Gastroesophageal sphincter (tissue), 4 donors: Measurements from ENCODE around the gene IFNG. TPM values are rescaled to one million over a fixed set of nuclear protein-coding genes. Genes with fewer than 3 reads are reported as not detected.

Experiments
- ATAC-seq: fragments of 150-250 bp; one replicate; pipeline ENCODE4 v1.9.1; 2016; ENCODE audit warnings: mild to moderate bottlenecking, moderate library complexity
- H3K27ac ChIP-seq, 4 donors: fragments of 200-600 bp; sonication (generic) in 3 of 4; 1 replicate in 3 of 4; 2 replicates in 1 of 4; pipeline ENCODE4 v1.5.1; 2016 to 2019
- H3K27me3 ChIP-seq: fragments of 200-600 bp; sonication (generic); one replicate; pipeline ENCODE4 v1.5.1; 2019
- H3K36me3 ChIP-seq, 2 donors: fragments of 200-600 bp; sonication (generic); one replicate each; pipeline ENCODE4 v1.5.1; 2019; ENCODE audit warnings: control low read depth in 1 of 2
- H3K4me1 ChIP-seq, 3 donors: fragments of 200-600 bp; sonication (generic); 1 replicate in 2 of 3; 2 replicates in 1 of 3; pipeline ENCODE4 v1.5.1; 2016 to 2019; ENCODE audit warnings: control low read depth in 2 of 3
- H3K4me3 ChIP-seq, 2 donors: fragments of 200-600 bp; sonication (generic); one replicate each; pipeline ENCODE4 v1.5.1; 2019; ENCODE audit warnings: mild to moderate bottlenecking in 1 of 2, moderate library complexity in 1 of 2
- H3K9me3 ChIP-seq, 3 donors: fragments of 200-600 bp; sonication (generic); one replicate each; pipeline ENCODE4 v1.5.1; 2017 to 2019; ENCODE audit warnings: control low read depth in 2 of 3
- EP300 ChIP-seq: sonication (generic); formaldehyde crosslinking; IDR thresholded peaks from one replicate; pipeline ENCODE4 v1.6.1; 2017; ENCODE audit warnings: antibody characterized with exemption, mild to moderate bottlenecking
- POLR2A ChIP-seq, 2 donors: fragments of 450-650 bp; IDR thresholded peaks; one replicate each; pipeline ENCODE4 v1.6.1; 2017; ENCODE audit warnings: antibody characterized with exemption in 2 of 2, mild to moderate bottlenecking in 2 of 2, moderate library complexity in 1 of 2
- POLR2AphosphoS5 ChIP-seq: sonication (generic); formaldehyde crosslinking; IDR thresholded peaks from one replicate; pipeline ENCODE4 v1.6.1; 2017; ENCODE audit warnings: antibody characterized with exemption
- WGBS, 2 donors: methylation state at CpG; one replicate each; pipeline ENCODE4 v1.1.5; 2018; ENCODE audit warnings: low coverage in 1 of 2; 5-methylcytosine and 5-hydroxymethylcytosine counted together
- total RNA-seq, 4 donors: library from RNA; depleted of rRNA; stranded (reverse); fragments of >200 nt; gene quantifications; one replicate each; pipeline ENCODE4 v1.1.0, GENCODE V29; 2016
- TF ChIP-seq, protein P1 (sequence below), 4 experiments: fragments of 200-600 bp in 2 of 4; fragments of 450-650 bp in 2 of 4; sonication (generic) in 1 of 4; IDR thresholded peaks; one replicate each; pipeline ENCODE4 v1.5.1; 2017 to 2019; ENCODE audit warnings: antibody characterized with exemption in 4 of 4, mild to moderate bottlenecking in 2 of 4, moderate library complexity in 2 of 4

Gene IFNG
- total RNA-seq, 4 donors from 2014 or later, result not detected

GRCh38 chr12:68131867-68132414 lies 27.6 kb downstream of the IFNG start:
- H3K27me3 ChIP-seq, result no peaks in the 10 kb centered on the region
- no peak overlapping the region for H3K4me3 ChIP-seq
- WGBS, 2 donors, result no CpG with 5 or more reads among the region's 5 CpGs
- no peak overlapping the region for H3K27ac ChIP-seq
- no peaks in the 10 kb centered on the region for H3K36me3 ChIP-seq
- TF ChIP-seq EP300, result no peak
- TF ChIP-seq POLR2A (IDR thresholded peaks at IDR 0.05), result no peak
- no peak for TF ChIP-seq POLR2AphosphoS5
- TF ChIP-seq, protein P1, sequence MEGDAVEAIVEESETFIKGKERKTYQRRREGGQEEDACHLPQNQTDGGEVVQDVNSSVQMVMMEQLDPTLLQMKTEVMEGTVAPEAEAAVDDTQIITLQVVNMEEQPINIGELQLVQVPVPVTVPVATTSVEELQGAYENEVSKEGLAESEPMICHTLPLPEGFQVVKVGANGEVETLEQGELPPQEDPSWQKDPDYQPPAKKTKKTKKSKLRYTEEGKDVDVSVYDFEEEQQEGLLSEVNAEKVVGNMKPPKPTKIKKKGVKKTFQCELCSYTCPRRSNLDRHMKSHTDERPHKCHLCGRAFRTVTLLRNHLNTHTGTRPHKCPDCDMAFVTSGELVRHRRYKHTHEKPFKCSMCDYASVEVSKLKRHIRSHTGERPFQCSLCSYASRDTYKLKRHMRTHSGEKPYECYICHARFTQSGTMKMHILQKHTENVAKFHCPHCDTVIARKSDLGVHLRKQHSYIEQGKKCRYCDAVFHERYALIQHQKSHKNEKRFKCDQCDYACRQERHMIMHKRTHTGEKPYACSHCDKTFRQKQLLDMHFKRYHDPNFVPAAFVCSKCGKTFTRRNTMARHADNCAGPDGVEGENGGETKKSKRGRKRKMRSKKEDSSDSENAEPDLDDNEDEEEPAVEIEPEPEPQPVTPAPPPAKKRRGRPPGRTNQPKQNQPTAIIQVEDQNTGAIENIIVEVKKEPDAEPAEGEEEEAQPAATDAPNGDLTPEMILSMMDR (IDR thresholded peaks at IDR 0.05), result no peak
- peaks cover 0 to 22% (median 0%) of the 10 kb centered on the region in 3 donors for H3K9me3 ChIP-seq
- no peak for ATAC-seq
- no peaks in the 10 kb centered on the region for H3K4me1 ChIP-seq

DNA sequence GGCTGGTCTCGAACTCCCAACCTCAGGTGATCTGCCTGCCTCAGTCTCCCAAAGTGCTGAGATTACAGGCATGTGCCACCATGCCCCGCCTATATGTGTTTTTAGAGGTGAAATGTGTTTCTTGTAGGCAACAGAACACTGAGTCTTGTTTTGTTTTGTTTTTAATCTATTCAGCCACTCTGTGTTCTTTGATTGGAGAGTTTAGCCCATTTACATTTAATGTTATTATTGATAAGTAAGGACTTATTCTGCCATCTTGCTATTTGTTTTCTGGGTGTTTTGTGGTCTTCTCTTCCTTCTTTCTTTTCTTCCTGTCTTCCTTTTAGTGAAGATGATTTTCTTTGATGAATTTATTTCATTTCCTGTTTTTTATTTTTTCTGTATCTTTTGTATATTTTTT lies 29.6 kb downstream of the IFNG start:
- no peaks in the 10 kb centered on the region for H3K4me1 ChIP-seq
- no peak overlapping the region for H3K27ac ChIP-seq
- no peak overlapping the region for H3K4me3 ChIP-seq
- WGBS, 2 donors, result 93 to 100% methylated on average over 2 of the region's 2 CpGs
- H3K36me3 ChIP-seq, result no peaks in the 10 kb centered on the region
- TF ChIP-seq, protein P1 (IDR thresholded peaks at IDR 0.05), result no peak
- TF ChIP-seq EP300 (no peak), POLR2A (IDR thresholded peaks at IDR 0.05) (no peak), POLR2AphosphoS5 (no peak)
- no peaks in the 10 kb centered on the region for H3K27me3 ChIP-seq
- peaks cover 0 to 22% (median 0%) of the 10 kb centered on the region in 3 donors for H3K9me3 ChIP-seq
- no peak for ATAC-seq

DNA sequence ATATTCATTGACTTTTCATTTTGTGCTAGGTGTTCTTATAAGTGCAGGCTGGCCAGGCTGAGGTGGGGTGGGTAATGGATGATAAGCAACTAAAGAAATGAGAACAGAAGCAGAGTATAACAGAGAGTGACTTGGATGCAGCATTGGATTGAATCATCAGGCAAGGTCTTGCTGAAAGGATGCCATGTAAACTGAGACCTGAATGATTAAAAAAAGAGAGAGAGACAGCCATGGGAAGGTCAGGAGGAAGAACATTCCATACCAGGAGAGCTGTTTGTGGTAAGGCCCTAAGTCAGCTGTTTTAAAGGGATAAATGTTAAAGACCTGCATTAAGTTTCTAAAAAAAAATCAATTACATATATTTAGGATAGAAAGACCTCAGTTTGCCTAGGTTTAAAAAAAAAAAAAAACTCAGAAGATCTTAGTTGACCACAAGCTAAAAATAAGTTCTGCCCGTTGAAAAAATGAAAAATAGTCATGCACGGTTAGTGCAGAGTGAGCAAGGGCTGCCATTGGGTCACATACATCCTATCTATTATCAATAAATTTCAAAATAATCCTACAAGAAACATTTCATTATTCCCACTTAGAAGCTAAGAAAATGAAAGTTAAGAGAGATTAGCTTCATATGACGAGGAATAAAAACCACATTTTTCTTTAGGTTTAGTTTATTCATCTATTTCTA lies 37.2 kb downstream of the IFNG start:
- Histone ChIP-seq H3K4me1 (no peaks in the 10 kb centered on the region), H3K27ac (no peak overlapping the region), H3K36me3 (no peaks in the 10 kb centered on the region), H3K27me3 (no peaks in the 10 kb centered on the region), H3K4me3 (no peak overlapping the region), H3K9me3 (no peaks in the 10 kb centered on the region)
- WGBS, 2 donors, result 39 to 63% methylated on average over 3 of the region's 3 CpGs
- no peak for ATAC-seq
- TF ChIP-seq POLR2AphosphoS5 (no peak), POLR2A (IDR thresholded peaks at IDR 0.05) (no peak)
- TF ChIP-seq, protein P1 (IDR thresholded peaks at IDR 0.05), result no peak

DNA sequence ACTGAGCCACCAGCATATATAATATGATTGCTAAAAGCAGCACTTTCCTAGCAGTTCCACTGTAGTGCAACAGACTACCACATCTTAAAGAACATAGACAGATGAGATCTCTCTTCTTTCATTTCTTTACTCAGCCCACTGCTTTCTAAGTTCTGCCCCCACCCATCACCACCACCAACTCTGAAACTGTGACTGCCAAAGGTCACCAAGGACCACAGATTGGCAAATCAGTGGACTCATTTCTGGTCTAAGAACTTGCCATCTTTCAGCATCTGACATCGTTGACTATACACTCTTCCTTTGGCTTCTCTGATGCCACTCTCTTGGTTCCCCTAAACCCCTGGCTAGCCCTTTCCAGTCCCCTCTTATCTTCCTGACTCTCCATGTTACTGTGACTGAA lies 38.4 kb downstream of the IFNG start:
- no peaks in the 10 kb centered on the region for H3K4me1 ChIP-seq
- H3K27ac ChIP-seq, result no peak overlapping the region
- no peaks in the 10 kb centered on the region for H3K36me3 ChIP-seq
- WGBS, 2 donors, result 92 to 100% methylated on average over 1 of the region's 1 CpG
- no peak for ATAC-seq
- TF ChIP-seq, protein P1 (IDR thresholded peaks at IDR 0.05), result no peak
- no peak overlapping the region for H3K4me3 ChIP-seq
- H3K27me3 ChIP-seq, result no peaks in the 10 kb centered on the region
- H3K9me3 ChIP-seq, result no peaks in the 10 kb centered on the region

- ATAC-seq, result no peak
- H3K4me1 ChIP-seq, result no peaks in the 10 kb centered on the region
These were observed 39.8 kb downstream of the IFNG start for GRCh38 chr12:68119724-68120211.

More at GRCh38 chr12:68119724-68120211, 39.8 kb downstream of the IFNG start:
- no peaks in the 10 kb centered on the region for H3K27me3 ChIP-seq
- WGBS, 2 donors, result 79 to 100% methylated on average over 1 to 4 of the region's 4 CpGs
- no peaks in the 10 kb centered on the region for H3K36me3 ChIP-seq
- H3K9me3 ChIP-seq, result no peaks in the 10 kb centered on the region
- H3K27ac ChIP-seq, result no peak overlapping the region
- no peak overlapping the region for H3K4me3 ChIP-seq
- TF ChIP-seq POLR2AphosphoS5 (no peak), EP300 (no peak)
- TF ChIP-seq, protein P1 (IDR thresholded peaks at IDR 0.05), result no peak
